GM21526 (cell line): ENCODE data around the gene MUC12.
"Not testable (repeated sequence)": the region's sequence is repeated elsewhere in the genome, so short reads cannot be mapped to it uniquely, and the experiment has no call there.

Experiments used
- ATAC-seq: cut with Tn5 transposase; IDR thresholded peaks from one replicate; pipeline ENCODE4 v1.9.1; 2021; ENCODE audit warnings: moderate library complexity; ENCODE audit not compliant: unreplicated experiment, low FRiP score

The MUC12 gene

DNA sequence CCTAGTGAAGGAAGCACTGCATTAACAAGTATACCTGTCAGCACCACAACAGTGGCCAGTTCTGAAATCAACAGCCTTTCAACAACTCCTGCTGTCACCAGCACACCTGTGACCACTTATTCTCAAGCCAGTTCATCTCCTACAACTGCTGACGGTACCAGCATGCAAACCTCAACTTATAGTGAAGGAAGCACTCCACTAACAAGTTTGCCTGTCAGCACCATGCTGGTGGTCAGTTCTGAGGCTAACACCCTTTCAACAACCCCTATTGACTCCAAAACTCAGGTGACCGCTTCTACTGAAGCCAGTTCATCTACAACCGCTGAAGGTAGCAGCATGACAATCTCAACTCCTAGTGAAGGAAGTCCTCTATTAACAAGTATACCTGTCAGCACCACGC is 66.6 kb downstream of the MUC12 start:
- ATAC-seq: no peak

DNA sequence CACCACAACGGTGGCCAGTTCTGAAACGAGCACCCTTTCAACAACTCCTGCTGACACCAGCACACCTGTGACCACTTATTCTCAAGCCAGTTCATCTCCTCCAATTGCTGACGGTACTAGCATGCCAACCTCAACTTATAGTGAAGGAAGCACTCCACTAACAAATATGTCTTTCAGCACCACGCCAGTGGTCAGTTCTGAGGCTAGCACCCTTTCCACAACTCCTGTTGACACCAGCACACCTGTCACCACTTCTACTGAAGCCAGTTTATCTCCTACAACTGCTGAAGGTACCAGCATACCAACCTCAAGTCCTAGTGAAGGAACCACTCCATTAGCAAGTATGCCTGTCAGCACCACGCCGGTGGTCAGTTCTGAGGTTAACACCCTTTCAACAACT is 71.9 kb downstream of the MUC12 start:
- ATAC-seq: not testable (repeated sequence)

DNA sequence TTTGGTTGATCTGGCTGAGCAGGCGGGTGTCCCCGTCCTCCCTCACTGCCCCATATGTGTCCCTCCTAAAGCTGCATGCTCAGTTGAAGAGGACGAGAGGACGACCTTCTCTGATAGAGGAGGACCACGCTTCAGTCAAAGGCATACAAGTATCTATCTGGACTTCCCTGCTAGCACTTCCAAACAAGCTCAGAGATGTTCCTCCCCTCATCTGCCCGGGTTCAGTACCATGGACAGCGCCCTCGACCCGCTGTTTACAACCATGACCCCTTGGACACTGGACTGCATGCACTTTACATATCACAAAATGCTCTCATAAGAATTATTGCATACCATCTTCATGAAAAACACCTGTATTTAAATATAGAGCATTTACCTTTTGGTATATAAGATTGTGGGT is 89.0 kb downstream of the MUC12 start:
- no peak for ATAC-seq

DNA sequence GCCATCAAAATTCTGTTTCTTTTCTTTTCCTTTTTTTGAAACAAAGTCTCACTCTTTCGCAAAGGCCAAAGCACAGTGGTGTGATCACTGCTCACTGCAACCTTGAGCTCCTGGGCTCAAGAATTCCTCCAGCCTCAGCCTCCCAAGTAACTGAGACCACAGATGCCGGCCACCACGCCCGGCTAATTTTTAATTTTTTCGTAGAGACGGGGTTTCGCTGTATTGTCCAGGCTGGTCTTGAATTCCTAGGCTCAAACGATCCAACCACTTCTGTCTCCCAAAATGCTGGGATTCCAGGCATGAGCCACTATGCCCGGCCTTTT is 90.2 kb downstream of the MUC12 start:
- ATAC-seq: no peak

DNA sequence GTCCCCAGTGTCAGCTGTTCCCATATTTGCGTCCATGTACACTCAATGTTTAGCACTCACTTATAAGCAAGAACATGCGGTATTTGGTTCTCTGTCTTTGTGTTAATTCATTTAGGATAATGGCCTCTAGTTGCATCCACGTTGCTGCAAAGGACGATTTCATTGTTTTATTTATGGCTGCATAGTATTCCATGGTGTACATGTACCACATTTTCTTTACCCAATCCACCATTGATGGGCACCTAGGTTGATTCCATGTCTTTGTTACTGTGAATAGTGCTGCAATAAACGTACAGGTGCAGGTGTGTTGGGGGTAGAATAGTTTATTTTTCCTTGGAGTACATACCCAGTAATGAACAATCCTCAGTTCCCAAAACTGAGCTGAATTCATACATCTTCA is 91.6 kb downstream of the MUC12 start:
- ATAC-seq: no peak

DNA sequence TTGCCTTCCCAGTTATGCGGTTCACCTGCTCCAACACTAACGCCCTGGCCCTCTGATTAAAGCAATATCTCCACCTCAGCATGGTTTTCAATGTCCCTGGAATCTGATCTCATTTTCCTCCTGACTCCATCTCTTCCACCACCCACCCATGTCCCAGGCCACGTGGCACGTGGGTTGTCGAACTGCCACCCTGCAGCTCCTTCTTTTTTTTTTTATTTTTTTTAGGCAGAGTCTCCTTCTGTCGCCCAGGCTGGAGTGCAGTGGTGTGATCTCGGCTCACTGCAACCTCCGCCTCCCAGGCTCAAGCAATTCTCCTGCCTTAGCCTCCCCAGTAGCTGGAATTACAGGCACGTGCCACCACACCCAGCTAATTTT is 94.8 kb downstream of the MUC12 start:
- not testable (repeated sequence) for ATAC-seq

DNA sequence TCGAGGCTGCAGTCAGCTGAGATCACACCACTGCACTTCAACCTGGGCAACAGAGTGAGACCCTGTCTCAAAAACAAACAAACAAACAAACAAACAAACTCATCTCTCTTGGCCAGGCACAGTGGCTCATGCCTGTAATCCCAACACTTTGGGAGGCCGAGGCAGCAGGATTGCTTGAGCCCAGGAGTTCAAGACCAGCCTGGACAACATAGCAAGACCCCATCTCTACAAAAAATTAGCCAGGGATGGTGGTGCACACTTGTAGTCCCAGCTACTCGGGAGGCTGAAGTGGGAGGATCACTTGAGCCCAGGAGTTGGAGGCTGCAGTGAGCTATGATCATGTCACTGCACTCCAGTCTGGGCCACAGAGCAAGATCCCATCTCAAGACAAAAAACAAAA is 95.8 kb downstream of the MUC12 start:
- not testable (repeated sequence) for ATAC-seq

DNA sequence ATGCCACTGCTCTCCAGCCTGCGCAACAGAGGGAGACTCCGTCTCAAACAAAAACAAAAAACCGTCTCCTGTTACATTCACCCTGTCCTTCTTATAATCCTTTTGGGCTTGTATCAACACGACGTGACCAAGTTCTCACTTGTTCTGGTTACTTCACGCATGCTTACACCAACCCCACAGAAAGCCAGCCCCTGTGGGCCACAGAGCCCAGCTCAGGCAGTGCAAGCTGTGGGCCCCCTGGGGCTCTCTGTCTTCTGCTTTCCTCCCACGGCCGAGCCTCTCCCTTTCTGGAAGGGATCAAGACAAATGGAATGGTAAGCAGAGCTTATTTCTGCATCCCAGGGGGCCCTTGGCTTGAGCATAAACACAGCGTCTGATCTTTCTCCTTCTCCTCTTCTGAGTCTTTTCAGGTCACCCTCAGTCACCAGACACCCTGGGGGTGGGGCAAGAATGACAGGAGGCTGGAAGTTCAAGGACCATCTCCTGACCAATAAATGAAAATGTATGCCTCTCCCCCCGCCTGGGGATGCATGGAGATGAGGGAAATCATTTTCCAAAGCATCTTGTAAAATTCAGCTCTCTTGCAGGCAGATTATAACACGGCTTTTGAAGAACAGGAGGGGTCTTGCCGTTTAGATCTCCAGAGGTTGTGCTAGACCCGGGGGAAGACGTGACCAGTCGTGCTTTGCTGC is 96.9 kb downstream of the MUC12 start:
- ATAC-seq: no peak

DNA sequence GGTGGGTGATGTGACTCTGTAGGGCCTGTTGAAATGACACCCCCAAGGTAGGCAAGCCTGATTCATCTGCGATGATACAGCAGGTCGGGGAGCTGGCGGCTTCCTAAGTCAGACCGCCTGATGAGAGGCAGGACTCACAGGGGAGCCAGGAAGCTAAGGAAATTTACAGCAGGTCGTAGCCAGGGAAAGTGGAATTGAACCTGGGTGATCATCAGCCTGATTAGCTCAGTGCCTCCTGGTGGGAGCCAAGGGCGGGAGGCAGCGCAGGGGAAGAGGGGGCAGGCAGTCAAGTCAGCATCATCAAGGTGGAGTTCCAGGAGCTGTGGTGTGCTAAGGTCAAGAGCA is 97.4 kb downstream of the MUC12 start:
- ATAC-seq: no peak

DNA sequence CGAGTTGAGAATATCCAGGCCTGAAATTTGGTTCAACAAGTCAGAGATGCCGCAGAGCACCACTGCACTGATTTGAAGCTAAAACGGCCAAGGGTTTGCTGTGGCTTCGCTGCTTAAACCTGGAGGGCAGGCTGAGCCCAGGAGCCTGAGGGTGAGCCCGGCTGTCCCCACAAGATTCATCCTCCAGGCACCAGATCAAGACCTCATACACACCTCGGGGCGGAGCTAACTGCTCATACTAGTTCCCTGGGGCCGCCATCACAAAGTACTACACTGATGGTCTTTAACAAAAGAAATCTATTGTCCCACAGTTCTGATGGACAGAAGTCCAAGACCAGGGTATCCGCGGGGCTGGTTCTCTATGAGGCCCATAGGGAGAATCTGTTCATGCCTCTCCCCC is 99.0 kb downstream of the MUC12 start:
- no peak for ATAC-seq
